HepG2 (cell line): ENCODE results near the gene G0S2. TPM values are rescaled to one million over a fixed set of nuclear protein-coding genes. Genes with fewer than 3 reads are reported as not detected.
A peak's percentile ranks its signal among the peaks of the same experiment; 100 is the strongest.

Experiments
- ATAC-seq: fragments of 200-7000 bp; cut with Tn5 transposase; 3 replicates; pipeline ENCODE4 v1.9.1; 2020; ENCODE audit warnings: mild to moderate bottlenecking, moderate library complexity
- BruUV-seq: library from RNA; stranded (reverse); fragments of 400-500 nt; replicated peaks from 2 replicates; lab custom pipeline; 2021; lab: Mats Ljungman, UMichigan
- CTCF ChIA-PET: fragments of 300-600 bp; formaldehyde crosslinking; extraction: SDS; loops from one replicate; lab custom pipeline; 2021; ENCODE audit warnings: low total read pairs, inconsistent platforms, low intra/inter-chr PET ratio; lab: Yijun Ruan, JAX
- POLR2A ChIA-PET: fragments of 350-600 bp; sonication (Branson Sonifier 250); formaldehyde crosslinking; loops from one replicate; lab custom pipeline; 2020; ENCODE audit warnings: antibody characterized with exemption, inconsistent platforms; lab: Yijun Ruan, JAX
- DNase-seq: peaks from one replicate; pipeline ENCODE4 v3.0.0-alpha.2; 2015; ENCODE audit warnings: low spot score
- FAIRE-seq: peaks from 3 replicates; lab custom pipeline; 2011; peaks lifted over from hg19 to GRCh38; lab: Jason Lieb, UNC
- H2AFZ ChIP-seq: one replicate; pipeline ENCODE4 v1.6.1; 2011; ENCODE audit warnings: low read length, inconsistent platforms
- H3K27ac ChIP-seq: fragments of 300-600 bp; 3 replicates; pipeline ENCODE4 v1.8.0; 2011; ENCODE audit warnings: mixed run types, mild to moderate bottlenecking, mixed read lengths, low read length, inconsistent platforms; ENCODE audit not compliant: insufficient read depth; ENCODE audit errors: extremely low read length
- H3K27me3 ChIP-seq, 2 experiments: fragments of 200-600 bp in 1 of 2; 2 replicates in 1 of 2; 3 replicates in 1 of 2; pipeline versions ENCODE4 v1.6.0 to v1.8.0; 2011; ENCODE audit warnings: low read length in 2 of 2, mild to moderate bottlenecking in 2 of 2, moderate library complexity in 2 of 2, inconsistent platforms in 1 of 2; ENCODE audit not compliant: insufficient read depth in 2 of 2, control insufficient read depth in 1 of 2
- H3K36me3 ChIP-seq, 2 experiments: fragments of 200-600 bp in 1 of 2; replicated peaks in 1 of 2; 2 replicates in 1 of 2; 3 replicates in 1 of 2; pipeline versions ENCODE4 v1.5.1 to v1.8.0; 2011; ENCODE audit warnings: low read length in 2 of 2, inconsistent platforms in 1 of 2; ENCODE audit not compliant: insufficient read depth in 2 of 2, control insufficient read depth in 1 of 2
- H3K4me1 ChIP-seq: 2 replicates; pipeline ENCODE4 v1.5.1; 2012; ENCODE audit warnings: low read length, inconsistent platforms; ENCODE audit not compliant: insufficient read depth
- H3K4me2 ChIP-seq: 2 replicates; pipeline ENCODE4 v1.6.0; 2011; ENCODE audit warnings: low read depth, low read length, inconsistent platforms
- H3K4me3 ChIP-seq, 3 experiments: fragments of 200-600 bp in 1 of 3; sonication (generic), shearing (Covaris generic) in 1 of 3; replicated peaks in 1 of 3; 2 replicates each; pipeline ENCODE4 v1.5.1; 2011 to 2016; ENCODE audit warnings: low read length in 3 of 3, inconsistent platforms in 2 of 3, low read depth in 2 of 3, mild to moderate bottlenecking in 2 of 3, control low read depth in 1 of 3, mixed read lengths in 1 of 3; ENCODE audit not compliant: insufficient read depth in 1 of 3
- H3K79me2 ChIP-seq: one replicate; pipeline ENCODE4 v1.6.1; 2011; ENCODE audit warnings: low read length, inconsistent platforms; ENCODE audit not compliant: insufficient read depth
- H3K9ac ChIP-seq: 2 replicates; pipeline ENCODE4 v1.6.0; 2011; ENCODE audit warnings: mild to moderate bottlenecking, low read depth, low read length, inconsistent platforms; ENCODE audit not compliant: insufficient read depth
- H3K9me3 ChIP-seq: 2 replicates; pipeline ENCODE4 v1.5.1; 2012; ENCODE audit warnings: mild to moderate bottlenecking, low read length
- H4K20me1 ChIP-seq: 2 replicates; pipeline ENCODE4 v1.6.0; 2011; ENCODE audit warnings: inconsistent platforms, mild to moderate bottlenecking, low read length, moderate library complexity; ENCODE audit not compliant: insufficient read depth
- FOXK1 ChIP-seq: sonication (generic); formaldehyde crosslinking; IDR thresholded peaks from 2 replicates; pipeline ENCODE4 v1.4.0; 2020; ENCODE audit warnings: low read depth, missing genetic modification reagents, borderline replicate concordance
- HMGXB3 ChIP-seq: sonication (generic); formaldehyde crosslinking; IDR thresholded peaks from 2 replicates; pipeline ENCODE4 v1.4.0; 2020; ENCODE audit warnings: missing genetic modification reagents, borderline replicate concordance
- HNF4A ChIP-seq: sonication (generic); formaldehyde crosslinking; IDR thresholded peaks from 2 replicates; pipeline ENCODE4 v1.4.0; 2020; ENCODE audit warnings: missing genetic modification reagents
- HNF4G ChIP-seq, 2 experiments: sonication (generic) in 1 of 2; formaldehyde crosslinking in 1 of 2; IDR thresholded peaks; 2 replicates each; pipeline versions ENCODE4 v1.4.0 to v1.6.1; 2011 to 2020; ENCODE audit warnings: borderline replicate concordance in 2 of 2, low read depth in 2 of 2, mild to moderate bottlenecking in 2 of 2, low read length in 1 of 2, missing genetic modification reagents in 1 of 2, moderate library complexity in 1 of 2
- HNRNPLL ChIP-seq: fragments of 200-400 bp; formaldehyde crosslinking; IDR thresholded peaks from 2 replicates; pipeline ENCODE4 v1.6.1; 2017; ENCODE audit warnings: mild to moderate bottlenecking, low read depth, low read length; ENCODE audit not compliant: poor library complexity, severe bottlenecking
- RFXAP ChIP-seq: sonication (generic); formaldehyde crosslinking; IDR thresholded peaks from 2 replicates; pipeline ENCODE4 v1.4.0; 2020; ENCODE audit warnings: missing genetic modification reagents, borderline replicate concordance
- SP2 ChIP-seq: sonication (generic); formaldehyde crosslinking; IDR thresholded peaks from 2 replicates; pipeline ENCODE4 v1.5.1; 2020; ENCODE audit warnings: mild to moderate bottlenecking, missing genetic modification reagents
- ZFP82 ChIP-seq: sonication (generic); formaldehyde crosslinking; IDR thresholded peaks from 2 replicates; pipeline ENCODE4 v1.5.1; 2020; ENCODE audit warnings: mild to moderate bottlenecking, missing genetic modification reagents, borderline replicate concordance
- ZNF17 ChIP-seq: sonication (generic); formaldehyde crosslinking; IDR thresholded peaks from 2 replicates; pipeline ENCODE4 v1.5.0; 2020; ENCODE audit warnings: mild to moderate bottlenecking, missing genetic modification reagents
- ZNF263 ChIP-seq: sonication (generic); formaldehyde crosslinking; IDR thresholded peaks from 2 replicates; pipeline ENCODE4 v1.4.0; 2020; ENCODE audit warnings: missing genetic modification reagents
- ZNF382 ChIP-seq: sonication (generic); formaldehyde crosslinking; IDR thresholded peaks from 2 replicates; pipeline ENCODE4 v1.5.0; 2020; ENCODE audit warnings: missing genetic modification reagents, mild to moderate bottlenecking, borderline replicate concordance
- ZNF598 ChIP-seq: sonication (generic); formaldehyde crosslinking; IDR thresholded peaks from 2 replicates; pipeline ENCODE4 v1.5.1; 2020; ENCODE audit warnings: mild to moderate bottlenecking, missing genetic modification reagents, borderline replicate concordance
- ZSCAN29 ChIP-seq: sonication (generic); formaldehyde crosslinking; conservative IDR thresholded peaks from 2 replicates; pipeline ENCODE4 v1.4.0; 2020; ENCODE audit warnings: mild to moderate bottlenecking, missing genetic modification reagents
- WGBS: methylation state at CpG from one replicate; pipeline ENCODE4 v1.1.6; 2017; ENCODE audit warnings: low lambda C conversion rate; 5-methylcytosine and 5-hydroxymethylcytosine counted together
- in situ Hi-C: cut with HindIII; loops from 2 replicates; pipeline ENCODE4 v1.10.0; 2017; ENCODE audit warnings: low pct_unique_long_range_greater_than_20kb; ENCODE audit not compliant: extremely low pct_ligation_motif_present
- intact Hi-C: fragments of 100-400 bp; cut with micrococcal nuclease; formaldehyde crosslinking; loops from one replicate; pipeline ENCODE4 v1.10.0; 2022; ENCODE audit not compliant: unreplicated experiment
- polyA plus RNA-seq, 8 experiments: library from polyadenylated mRNA; depleted of rRNA in 3 of 8; stranded (reverse) in 7 of 8; unstranded in 1 of 8; fragments of >200 nt; fragmentation: Illumina TruSeq in 4 of 8; extraction: Trizol in 4 of 8; gene quantifications; 2 replicates each; pipeline versions ENCODE4 v1.2.1 to v1.2.3, GENCODE V29; 2011 to 2016; ENCODE audit warnings: low read depth in 4 of 8, missing spikeins in 1 of 8, mixed read lengths in 1 of 8; ENCODE audit not compliant: insufficient read depth in 1 of 8
- total RNA-seq, 5 experiments: library from RNA; depleted of rRNA; stranded (reverse); fragments of >200 nt; fragmentation: Illumina TruSeq; extraction: Trizol; gene quantifications; 2 replicates each; pipeline ENCODE4 v1.2.3, GENCODE V29; 2016; ENCODE audit warnings: low read depth in 1 of 5

Gene G0S2
- total and polyA plus RNA-seq, 2 of the 13 experiments (the other 11 are each of a cell fraction or from before 2014, with no cell fraction given): not detected

DNA sequence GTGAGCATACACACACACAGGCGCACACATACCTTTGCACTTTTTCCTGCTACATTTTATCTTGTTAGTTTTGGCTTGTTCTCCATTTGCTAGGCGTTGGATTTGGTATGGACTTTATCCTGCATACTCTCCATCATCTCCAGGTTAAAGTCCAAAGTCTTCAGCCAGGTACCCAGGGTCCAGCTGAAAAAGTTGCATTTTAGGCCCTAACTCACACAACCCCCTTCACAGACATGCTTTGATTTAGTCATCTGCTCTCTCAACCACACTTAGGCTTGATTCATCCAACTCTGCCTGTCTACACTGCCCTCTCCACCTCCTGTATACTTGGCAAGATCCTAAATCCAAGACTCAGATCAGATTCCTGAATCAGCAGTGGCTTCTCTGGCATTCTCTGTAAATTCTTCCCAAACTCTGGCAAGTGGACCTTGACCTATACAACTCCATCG, 12.3 kb upstream of the G0S2 start:
- TF ChIP-seq HNF4A (peak; percentile 61), ZNF263 (CRISPR knock-in tag) (no peak), FOXK1 (CRISPR knock-in tag) (no peak), HNF4G (IDR thresholded peaks at IDR 0.05; ENCODE audit: borderline replicate concordance, low read depth, low read length) (peak; percentile 56; the same call in 1 of the 2 replicates), HNF4G (CRISPR knock-in tag; IDR thresholded peaks at IDR 0.05; ENCODE audit: borderline replicate concordance, low read depth) (no peak), ZFP82 (no peak), HNRNPLL (no peak)
- no peaks in the 10 kb centered on the region for H4K20me1 ChIP-seq
- BruUV-seq: no TSS peak
- no peaks in the 10 kb centered on the region for H3K9me3 ChIP-seq
- no peak overlapping the region for H2AFZ ChIP-seq
- ChIA-PET CTCF (no interaction called here), POLR2A (no interaction called here)
- intact Hi-C loops (no loop called here), in situ Hi-C loops (no loop called here)
- 0 out of 5 replicates have a peak, but pooled peaks cover 0 to 3% of the 10 kb centered on the region in 2 experiments for H3K27me3 ChIP-seq
- DNase-seq (no peak), FAIRE-seq (no peak), ATAC-seq (peak; percentile 41; the same call in 2 of the 3 replicates)
- no peaks in the 10 kb centered on the region for H3K79me2 ChIP-seq
- H3K4me3 ChIP-seq: no peak overlapping the region
- H3K4me1 ChIP-seq: peaks cover 16% of the 10 kb centered on the region
- no peak overlapping the region for H3K9ac ChIP-seq
- 1% methylated on average over 3 of the region's 3 CpGs for WGBS
- no peaks in the 10 kb centered on the region for H3K36me3 ChIP-seq
- peak overlapping the region; percentile 23; the same call in 1 of the 2 replicates for H3K4me2 ChIP-seq
- H3K27ac ChIP-seq: no peak overlapping the region

- H3K79me2 ChIP-seq: no peaks in the 10 kb centered on the region
- WGBS: 22% methylated on average over 1 of the region's 1 CpG
- peaks cover 16% of the 10 kb centered on the region for H3K4me1 ChIP-seq
- DNase-seq (no peak), ATAC-seq (no peak), FAIRE-seq (no peak)
- in situ Hi-C loops: no loop called here
- H3K4me2 ChIP-seq: no peak overlapping the region
- POLR2A ChIA-PET: no interaction called here
- no peaks in the 10 kb centered on the region for H4K20me1 ChIP-seq
- CTCF ChIA-PET: no interaction called here
- H3K27me3 ChIP-seq: peaks cover 0 to 4% of the 10 kb centered on the region in 2 experiments; a peak in 1 of 5 replicates
- intact Hi-C loops: no loop called here
- H3K9me3 ChIP-seq: no peaks in the 10 kb centered on the region
- H3K36me3 ChIP-seq: no peaks in the 10 kb centered on the region
- no peak overlapping the region for H2AFZ ChIP-seq
- no peak overlapping the region for H3K27ac ChIP-seq
- no peak overlapping the region for H3K4me3 ChIP-seq
- no TSS peak for BruUV-seq
- no peak overlapping the region for H3K9ac ChIP-seq
- TF ChIP-seq HMGXB3 (CRISPR knock-in tag) (no peak), SP2 (CRISPR knock-in tag) (no peak), ZNF382 (CRISPR knock-in tag) (no peak), ZSCAN29 (CRISPR knock-in tag) (no peak), ZNF17 (CRISPR knock-in tag) (no peak), RFXAP (CRISPR knock-in tag) (no peak), ZNF598 (CRISPR knock-in tag) (no peak)
Observed at GRCh38 chr1:209667103-209667502, 8.1 kb upstream of the G0S2 start.
